ENCODE measurements around the gene ETF1.

- TF ChIP-seq CTCF (IDR thresholded peaks at IDR 0.05) = no peak
- TF ChIP-seq POLR2A (IDR thresholded peaks at IDR 0.05) = no peak
Observed at GRCh38 chr5:138515556-138516245, 27.3 kb downstream of the ETF1 start.

Data from testis (tissue), 2 donors.